NOMO-1 treated with DMSO at 0.1 percent for 48 hours (cell line): ENCODE results near the gene CPVL.

ENCODE experiments used
- DNase-seq: peaks from one replicate; lab custom pipeline; 2025; ENCODE audit not compliant: unreplicated experiment; lab: John Stamatoyannopoulos, UW

Gene CPVL

DNA sequence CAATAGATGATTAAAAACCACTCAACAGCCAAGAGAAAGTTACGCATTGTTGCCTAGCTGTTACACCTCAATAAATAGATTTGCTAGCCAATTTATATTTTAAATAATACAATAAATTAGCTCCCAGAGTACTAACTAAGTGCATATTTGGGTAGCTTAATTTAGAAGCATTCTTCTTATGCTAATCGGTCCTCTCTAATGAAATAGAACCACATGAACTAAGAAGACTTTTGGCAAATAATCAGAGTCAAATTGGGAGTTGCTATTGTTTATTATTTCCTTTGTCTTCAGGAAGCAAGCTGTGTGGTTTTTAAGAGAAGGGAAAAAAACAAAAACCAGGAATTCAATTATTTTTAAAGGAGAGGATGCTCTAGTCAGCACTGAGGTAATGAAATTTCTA lies 139.2 kb downstream of the CPVL start:
- no peak for DNase-seq

DNA sequence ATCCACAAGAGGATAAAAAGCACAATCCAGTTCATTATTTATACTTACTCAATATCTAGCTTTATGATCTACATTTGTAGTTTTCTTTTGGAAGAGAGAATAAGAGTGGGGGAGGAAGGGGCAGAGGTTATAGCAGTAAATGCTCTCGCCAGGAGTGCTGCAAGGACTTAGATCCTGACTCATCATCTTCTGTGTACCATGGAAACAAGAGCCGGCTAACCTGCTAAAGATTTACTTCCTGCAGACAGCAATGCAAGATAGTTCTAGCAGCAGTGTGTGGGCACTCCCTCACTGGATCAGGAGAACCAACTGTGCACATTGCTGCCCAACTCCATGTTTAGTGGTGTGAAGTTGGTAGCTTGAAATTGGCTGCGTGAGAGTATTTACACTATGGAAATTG lies 140.5 kb downstream of the CPVL start:
- DNase-seq: no peak

DNA sequence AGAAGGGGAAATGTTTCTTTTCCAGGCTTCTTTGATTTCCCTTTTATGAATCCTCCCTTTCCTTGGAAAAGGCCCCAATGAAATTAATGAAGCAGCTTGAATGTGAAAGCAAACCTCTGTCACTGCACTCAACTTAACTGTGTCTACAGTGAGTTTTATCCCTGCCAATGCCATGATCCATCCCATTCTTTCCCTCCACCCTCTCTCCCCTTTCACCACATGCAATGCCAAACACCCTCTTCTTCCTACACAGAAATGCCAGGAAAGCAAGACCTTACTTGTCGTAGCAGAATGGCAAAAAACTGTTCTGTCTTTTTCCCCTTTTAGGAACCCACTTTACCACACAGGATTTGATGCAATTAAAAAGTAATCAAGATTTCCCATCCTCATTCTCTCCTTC lies 140.9 kb downstream of the CPVL start:
- no peak for DNase-seq

DNA sequence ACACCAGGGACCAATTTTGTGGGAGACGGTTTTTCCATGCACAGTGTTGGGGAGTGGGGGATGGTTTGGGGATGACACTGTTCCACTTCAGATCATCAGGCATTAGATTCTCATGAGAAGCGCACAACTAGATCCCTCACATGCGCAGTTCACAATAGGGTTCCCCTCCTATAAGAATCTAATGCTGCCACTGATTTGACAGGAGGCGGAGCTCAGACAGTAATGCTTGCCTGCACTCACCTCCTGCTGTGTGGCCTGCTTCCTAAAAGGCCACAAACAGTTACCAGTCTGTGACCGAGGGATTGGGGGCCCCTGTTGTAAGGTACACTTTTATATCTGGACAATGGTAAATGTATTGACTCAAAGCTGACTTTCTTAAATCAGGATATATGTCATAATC lies 142.6 kb downstream of the CPVL start:
- no peak for DNase-seq

DNA sequence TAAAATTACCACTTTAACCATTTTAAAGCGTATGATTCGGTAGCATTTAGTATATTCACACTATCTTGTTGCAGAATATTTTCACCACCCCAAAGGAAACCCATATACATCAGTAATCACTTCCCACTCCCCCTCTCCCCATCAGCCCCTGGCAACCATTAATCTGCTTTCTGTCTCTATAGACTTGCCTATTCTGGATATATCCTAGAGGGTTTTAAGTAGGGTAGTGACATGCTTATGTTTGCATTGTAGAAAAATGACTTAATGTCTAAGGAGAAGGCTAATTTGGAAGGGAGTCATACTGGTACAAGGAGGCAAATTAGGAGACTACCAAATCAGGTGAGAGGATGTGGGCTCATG lies 145.6 kb downstream of the CPVL start:
- DNase-seq: no peak

DNA sequence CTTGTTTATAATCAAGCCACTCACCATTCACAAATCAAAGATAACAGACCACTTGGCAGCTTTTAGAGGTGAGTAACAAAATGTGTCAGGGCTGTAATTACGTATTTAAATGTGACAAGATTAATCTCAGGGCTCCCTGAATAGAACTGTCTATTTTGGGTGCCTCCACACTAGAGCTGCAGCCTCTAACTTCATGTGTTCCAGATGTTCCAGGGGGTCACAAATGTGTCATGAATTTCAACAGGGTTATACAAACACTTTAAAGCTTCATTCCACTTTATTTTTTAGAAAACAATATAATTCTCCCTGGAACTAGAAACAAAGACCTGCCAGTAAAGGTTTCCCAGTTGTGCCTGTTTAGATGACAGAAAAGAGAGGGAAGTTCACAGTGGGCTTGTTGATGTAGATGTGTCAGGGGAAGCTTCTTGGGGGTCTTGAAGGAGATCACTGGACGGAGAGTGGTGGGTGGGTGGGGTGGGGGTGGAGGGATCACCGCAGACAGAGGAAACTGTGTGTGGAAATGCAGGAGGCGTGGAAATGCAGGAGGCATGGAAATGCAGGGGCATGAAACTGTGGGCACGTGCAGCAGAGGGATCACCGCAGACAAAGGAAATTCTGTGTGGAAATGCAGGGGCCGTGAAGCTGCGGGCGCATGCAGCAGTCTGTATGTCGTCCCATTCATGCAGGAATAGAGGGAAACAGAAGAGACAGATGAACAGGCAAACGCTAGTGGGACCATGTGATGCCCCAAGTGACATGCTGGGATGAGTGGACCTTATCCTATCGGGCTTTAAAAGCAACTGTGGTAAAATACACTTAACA lies 146.2 kb downstream of the CPVL start:
- no peak for DNase-seq

DNA sequence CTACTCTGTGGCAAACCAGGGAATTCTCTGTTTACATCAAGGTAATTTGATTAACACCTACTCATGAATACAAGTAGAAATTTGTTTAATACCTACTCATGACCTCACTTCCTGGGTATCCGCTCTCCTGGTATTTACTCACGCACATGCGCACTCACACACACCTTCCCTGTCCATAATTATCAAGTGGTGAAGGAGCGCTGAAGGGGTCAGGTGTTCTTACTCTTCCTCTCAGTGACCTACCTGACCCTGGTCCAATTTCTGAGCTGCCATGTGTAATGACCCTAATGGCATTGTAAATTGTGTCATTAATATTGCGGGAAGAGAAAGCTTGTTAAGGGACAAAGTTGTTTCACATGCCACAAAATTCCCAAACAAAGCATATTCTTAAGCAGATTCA lies 146.9 kb downstream of the CPVL start:
- DNase-seq: no peak

DNA sequence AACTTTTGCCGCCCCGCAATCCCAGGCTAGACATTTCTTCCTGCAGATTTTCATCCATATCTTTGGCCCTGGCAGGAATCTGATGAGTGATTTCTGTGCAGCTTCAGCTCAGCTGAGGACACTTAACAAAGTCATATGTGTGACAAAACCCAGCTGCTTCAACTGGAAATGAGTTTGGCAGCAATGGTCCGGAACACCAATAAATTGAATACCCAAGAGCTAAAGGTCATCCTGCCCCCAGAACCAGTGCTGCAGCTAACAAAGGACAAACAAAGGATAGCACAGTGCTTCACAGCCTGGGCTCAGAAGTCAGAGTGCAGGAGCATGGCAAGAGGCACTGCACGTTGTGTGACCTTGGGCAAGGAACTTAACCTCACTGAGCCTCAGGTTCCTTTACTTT lies 148.2 kb downstream of the CPVL start:
- DNase-seq: no peak

DNA sequence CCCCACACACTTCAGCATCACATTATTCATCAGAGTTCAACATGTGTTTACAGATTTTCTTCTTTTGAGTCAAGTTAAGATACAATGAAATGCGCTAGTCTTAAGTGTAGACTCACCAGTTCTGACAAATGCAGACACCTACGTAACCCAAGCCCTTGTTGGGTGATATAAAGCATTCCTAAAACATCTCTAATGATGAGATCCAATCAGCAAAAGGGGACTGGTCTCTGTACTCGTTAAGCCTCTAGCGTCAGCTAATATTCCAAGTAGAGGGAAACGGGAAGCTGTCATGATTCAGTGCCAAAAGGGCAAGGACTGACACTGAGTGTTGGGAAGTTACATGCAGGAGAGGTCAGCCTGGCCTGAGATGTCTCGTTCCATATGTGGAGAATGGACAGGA lies 149.5 kb downstream of the CPVL start:
- DNase-seq: no peak

DNA sequence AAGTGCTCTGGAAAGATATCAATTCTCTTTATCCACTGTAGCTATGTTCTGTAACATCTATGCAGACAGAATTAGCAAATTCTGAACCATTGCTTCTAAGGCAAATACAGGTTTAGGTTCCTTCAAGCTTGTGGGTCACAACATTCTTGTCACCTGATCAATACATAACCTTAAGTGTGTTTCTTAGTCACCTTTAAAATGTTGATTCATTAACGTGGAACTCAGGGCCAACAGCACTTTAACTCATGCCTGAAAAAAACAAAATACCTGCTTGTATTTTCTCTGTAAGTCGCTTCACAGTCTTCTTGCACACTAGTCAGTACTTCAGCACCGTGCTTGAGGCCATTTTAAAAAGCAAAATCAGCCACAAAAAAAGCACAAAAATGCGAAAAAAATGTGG lies 153.0 kb downstream of the CPVL start:
- DNase-seq: no peak

DNA sequence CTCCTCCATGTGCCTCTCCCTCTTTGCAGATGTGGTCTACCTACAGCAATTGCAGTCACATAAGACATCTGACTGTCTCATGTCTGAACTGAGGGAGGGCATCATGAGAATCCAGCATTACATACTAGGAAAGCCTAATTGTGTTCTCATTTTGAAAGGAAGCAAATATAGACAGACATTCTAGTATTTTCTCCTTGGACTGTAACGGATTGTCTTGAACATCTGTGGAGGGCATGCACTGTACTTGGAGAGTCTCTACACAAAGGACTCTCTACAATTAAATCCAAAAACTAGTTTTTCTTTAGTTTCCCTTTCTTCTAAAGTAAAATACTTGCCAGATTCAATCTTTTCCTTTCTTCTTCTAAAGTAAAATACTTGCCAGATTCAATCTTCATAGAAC lies 153.5 kb downstream of the CPVL start:
- no peak for DNase-seq

DNA sequence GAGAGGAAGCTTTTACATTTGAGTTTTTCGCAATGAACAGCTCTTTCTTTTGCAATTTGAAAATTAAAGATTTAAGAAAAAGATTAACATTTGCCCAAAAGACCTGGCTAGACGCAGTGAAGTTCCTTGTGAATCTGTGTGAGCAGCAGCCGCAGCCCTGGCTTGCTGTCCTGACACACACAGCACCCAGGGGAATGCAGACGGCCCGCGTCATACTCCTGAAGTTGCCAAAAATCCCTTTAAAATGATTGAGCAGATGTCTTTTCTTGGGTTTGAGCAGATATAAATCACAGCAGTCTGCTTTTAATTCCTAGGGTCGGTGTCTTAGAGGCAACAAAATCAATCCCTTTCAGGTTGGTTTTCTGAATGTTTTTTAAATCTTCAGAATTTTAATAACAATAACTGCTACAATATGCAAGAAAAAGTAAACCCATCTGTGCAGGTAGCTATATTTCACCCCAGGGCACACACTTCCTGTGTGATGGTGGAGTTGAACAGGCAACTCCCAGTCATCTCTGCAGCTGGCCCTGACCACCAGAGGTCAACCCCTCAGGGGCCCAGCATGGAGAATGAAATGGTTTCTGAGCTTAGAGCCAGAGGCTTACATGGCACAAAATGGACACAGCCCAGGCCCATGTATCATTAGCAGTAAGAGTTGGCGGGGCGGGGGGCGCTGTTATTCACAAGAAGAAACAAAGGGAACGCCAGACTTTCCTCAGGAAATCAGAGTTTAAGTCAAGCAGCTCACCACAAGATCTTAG lies 156.0 kb downstream of the CPVL start:
- no peak for DNase-seq

DNA sequence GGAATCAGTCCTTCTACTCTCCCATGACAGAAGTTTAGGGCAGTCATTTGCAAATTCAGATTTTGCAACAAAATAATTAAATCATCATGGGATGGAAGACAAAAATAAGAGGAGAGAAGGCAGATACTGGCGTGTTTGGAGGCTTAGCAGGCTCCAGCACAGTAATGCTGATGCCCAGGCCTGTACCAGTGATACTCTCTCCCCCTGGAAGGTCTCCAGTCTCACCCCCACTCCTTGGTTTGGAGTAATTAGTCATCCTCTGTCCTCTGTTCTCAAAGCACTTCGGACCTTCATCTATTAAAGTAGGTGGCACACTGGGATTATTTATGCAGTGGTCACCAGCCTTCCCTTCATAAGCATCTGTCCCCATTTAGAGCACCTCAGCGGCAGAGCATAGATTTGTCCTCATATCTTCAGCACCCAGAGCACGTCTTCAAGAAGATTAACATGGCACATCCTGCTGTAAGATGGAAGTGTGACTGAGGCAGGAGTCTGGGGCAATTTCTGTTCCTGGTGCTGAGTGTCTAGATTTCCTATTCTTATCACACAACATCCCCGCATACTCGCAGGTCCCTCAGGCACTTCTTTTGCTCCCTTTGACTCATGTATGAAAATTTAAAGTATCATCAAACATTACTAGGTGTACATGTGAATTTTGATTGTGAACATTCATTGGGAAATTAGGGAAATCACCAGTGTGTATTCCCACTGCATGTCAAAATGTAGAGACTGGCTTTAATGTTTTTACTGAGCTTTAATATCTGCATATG lies 156.9 kb downstream of the CPVL start:
- no peak for DNase-seq

DNA sequence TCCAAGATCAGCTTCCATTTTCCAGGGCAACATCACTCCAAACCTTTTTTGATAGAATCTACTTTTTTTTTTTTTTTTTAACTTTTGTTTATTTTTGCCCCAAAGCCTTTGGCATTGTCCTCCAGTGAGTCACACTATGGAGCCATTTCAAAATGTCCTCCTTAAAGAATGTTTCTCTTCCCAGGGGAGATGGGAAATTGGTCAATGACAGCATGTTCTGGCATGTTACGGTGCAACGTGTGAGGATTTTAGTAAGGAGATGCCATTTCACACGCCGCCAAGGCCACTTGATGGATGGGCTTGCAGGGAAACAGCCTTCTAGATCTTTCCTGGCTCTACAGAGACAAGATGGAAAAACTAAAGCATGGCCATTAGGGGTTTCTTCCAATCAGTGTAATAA lies 157.5 kb downstream of the CPVL start:
- no peak for DNase-seq

DNA sequence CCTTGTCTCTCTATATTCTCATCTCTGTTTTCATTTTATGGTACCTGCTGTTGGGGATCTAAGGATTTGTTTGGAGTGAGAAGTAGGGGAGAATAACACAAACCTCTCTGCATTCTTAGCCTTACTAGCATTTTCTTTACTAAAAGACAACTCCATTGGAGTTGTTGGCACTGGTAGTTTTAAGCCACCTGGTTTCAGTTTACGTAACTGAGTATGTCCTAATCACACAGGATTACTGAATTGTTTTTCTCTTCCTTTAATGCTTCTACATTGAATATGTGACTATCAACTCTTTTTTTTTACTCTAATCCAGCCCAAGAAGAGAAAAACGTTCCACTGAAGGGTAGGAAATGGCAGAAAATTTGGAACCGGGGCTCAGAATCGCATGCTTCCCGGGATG lies 158.2 kb downstream of the CPVL start:
- DNase-seq: peak; percentile 11

DNA sequence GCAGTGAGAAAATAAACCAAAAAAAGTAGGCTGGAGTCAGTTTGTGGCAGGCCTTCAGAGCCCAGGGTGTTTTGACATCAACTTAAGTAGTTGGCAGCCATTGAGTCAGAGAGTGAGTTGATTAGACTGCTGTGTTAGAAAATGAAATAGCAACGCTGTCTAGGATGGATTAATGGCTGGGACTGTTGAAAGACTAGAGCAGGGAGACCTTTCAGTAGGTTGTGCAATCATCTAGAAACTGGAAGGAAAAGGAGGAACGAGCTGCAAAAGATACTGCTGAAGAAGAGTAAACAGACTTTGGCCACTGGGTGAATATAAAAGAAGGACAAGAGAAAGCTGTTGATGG lies 159.6 kb downstream of the CPVL start:
- peak; percentile 98 for DNase-seq

DNA sequence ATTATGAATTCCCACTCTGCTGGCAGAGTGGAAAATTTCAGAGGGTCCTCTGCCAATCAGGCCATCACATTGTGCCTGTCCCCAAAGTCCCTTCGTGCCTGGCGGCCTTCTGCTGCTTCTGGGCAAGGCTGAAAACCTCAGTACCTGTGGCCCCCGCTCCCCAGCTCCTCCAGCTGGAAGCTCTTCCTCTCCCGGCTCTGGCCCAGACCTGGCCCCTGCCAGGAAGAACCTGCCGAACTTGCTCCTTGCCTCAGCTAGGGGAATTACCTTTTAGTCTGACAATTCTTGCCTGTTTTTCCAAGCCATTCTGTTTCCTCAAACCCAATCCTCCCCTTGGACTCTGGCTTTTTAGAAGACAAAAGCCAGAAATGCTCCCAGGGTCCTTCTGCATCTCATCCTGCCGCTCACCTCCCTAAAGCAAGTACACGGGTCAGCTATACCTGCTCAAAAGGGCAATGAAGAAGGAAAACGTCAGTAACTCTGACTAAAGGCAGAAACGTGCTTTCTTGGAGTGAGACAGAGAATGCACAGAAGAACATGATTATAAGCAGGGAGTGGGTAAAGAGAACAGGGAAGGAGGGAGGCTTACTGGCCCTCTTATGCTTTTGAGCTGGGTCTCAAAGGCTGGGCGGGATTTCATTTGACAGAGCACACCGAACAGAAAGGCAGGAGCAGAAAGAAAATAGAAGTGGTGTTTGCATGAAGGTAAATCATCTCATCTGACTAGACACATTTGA lies 160.1 kb downstream of the CPVL start:
- no peak for DNase-seq

DNA sequence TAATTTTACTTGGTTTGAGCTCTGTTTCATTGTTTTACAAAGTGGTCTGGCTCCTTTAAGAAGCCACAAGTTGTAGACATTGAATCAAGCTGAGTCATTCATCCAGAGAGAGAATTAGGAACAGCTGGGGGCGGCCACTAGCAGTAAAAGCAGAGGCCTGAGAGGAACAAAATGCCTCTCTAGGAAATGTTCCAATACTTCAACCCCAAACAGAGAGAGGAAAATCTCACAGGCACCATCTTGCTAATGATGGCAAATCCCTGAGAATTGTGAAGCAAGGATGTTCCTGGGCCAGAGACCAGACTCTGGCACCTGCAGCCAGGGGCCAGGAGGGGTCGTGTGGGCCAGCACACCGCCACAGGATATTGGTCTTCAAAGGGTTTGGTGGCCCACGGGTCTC lies 161.7 kb downstream of the CPVL start:
- DNase-seq: peak; percentile 75

DNA sequence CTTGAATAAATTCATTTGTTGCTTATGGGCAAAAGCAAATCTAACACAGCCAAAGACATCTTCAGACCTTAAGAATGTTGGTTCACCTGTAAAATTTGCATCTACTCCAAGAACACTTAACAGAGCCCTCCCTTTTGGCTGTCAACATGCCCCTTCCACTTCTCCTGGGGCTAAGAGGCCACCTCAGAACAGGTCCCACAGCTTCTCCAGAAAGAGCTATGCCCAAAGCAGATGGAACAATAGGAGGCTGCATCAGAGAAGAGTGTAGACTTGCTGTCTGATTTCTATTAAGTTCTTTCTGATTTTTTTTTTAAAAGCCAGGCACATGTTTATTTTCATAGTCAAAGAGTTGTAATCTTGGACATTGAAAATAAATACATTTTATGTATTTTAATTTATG lies 162.1 kb downstream of the CPVL start:
- no peak for DNase-seq

DNA sequence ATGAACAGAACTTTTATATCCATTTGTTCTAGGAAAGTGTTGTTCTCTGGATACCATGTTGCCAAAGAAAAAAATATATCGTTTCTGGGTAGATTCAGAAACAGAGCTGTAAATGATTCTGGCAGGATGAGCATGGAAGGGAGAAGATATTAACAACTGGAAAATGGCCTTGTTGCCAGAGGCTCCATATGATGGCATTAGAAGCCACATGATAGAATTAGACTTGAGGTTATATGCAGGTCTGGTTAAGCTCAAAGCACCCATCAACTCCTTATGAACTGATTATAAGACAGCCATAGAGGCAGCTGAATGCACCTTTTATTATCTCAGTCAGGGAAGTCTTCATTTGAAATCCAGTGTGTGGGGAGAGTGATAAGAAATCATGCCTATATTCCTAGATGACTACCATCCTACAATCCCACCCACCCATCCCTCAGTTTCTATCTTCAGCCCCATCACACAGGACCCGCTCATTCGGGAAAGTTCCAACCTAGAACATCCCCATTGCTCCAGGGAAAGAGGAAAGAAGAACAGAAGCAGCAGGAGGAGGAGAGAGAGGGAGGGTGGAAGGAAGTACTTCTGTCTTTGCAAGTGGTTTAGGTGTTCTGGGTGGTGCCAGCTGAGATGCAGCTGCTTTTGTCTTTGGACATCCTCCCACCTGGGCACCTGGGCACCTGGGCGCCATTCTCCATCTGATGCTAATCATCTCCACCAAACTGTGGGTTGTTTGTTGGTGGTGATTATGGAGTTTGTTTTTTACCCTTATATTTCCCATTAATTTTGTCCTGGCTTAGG lies 162.7 kb downstream of the CPVL start:
- DNase-seq: no peak

DNA sequence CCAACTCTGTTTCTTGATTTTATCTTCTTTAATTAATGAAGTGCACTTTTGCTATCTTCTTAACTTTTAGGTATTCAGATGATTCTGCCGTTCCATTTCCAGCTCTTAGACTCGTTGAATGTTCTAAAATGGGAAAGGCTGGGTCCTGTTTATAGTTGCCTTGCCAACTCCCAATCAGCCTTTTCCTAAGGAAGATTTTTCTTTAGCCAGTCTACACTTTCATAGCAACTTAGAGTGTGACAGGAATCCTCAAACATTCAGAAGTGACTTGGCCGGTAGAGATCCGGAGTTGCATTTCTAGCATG lies 165.2 kb downstream of the CPVL start:
- DNase-seq: no peak
